ENCODE measurements around the gene KIAA0232.

KIAA0232 gene

DNA sequence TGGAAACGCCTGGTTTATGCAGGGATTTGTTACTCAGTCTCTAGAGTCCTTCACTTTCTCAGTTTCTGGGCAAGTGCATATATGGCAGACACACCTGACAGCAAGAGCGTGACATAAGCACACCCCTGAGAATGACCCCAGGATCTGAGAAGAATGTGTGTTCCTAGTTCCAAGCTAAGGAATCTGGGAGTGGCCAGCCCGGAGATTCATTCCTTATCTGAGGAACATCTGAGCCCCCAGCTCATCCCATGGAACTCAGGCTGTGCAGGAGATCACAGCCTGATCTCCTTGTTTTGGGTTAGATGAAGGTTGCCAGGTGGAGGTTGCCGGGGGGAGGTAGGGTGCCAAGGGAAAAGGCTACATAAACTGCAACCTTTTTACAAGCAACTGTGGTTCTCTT, 23.8 kb upstream of the KIAA0232 start:
- H3K4me1 ChIP-seq (ENCODE audit: low read length), result peaks cover 4% of the 10 kb centered on the region
- TF ChIP-seq EZH2phosphoT487 (IDR thresholded peaks at IDR 0.05; ENCODE audit: low read depth), result no peak
- TF ChIP-seq, protein P1, sequence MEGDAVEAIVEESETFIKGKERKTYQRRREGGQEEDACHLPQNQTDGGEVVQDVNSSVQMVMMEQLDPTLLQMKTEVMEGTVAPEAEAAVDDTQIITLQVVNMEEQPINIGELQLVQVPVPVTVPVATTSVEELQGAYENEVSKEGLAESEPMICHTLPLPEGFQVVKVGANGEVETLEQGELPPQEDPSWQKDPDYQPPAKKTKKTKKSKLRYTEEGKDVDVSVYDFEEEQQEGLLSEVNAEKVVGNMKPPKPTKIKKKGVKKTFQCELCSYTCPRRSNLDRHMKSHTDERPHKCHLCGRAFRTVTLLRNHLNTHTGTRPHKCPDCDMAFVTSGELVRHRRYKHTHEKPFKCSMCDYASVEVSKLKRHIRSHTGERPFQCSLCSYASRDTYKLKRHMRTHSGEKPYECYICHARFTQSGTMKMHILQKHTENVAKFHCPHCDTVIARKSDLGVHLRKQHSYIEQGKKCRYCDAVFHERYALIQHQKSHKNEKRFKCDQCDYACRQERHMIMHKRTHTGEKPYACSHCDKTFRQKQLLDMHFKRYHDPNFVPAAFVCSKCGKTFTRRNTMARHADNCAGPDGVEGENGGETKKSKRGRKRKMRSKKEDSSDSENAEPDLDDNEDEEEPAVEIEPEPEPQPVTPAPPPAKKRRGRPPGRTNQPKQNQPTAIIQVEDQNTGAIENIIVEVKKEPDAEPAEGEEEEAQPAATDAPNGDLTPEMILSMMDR (IDR thresholded peaks at IDR 0.05; ENCODE audit: low read depth, low read length), result no peak
- H3K27ac ChIP-seq (ENCODE audit: low read length), result no peak overlapping the region
- H3K4me3 ChIP-seq (ENCODE audit: low read length), result no peak overlapping the region
- no peak overlapping the region for H3K9ac ChIP-seq (ENCODE audit: low read length)
- no peaks in the 10 kb centered on the region for H4K20me1 ChIP-seq (ENCODE audit: insufficient read depth, low read length)
- H3K36me3 ChIP-seq (replicated peaks; ENCODE audit: low read depth, low read length), result no peaks in the 10 kb centered on the region
- H3K9me3 ChIP-seq (ENCODE audit: insufficient read depth, low read length), result no peaks in the 10 kb centered on the region
- no peak overlapping the region for H2AFZ ChIP-seq (ENCODE audit: low read depth, low read length)
- no peaks in the 10 kb centered on the region for H3K79me2 ChIP-seq (ENCODE audit: low read length)
- no peaks in the 10 kb centered on the region for H3K27me3 ChIP-seq (ENCODE audit: low read depth, low read length)
- H3K4me2 ChIP-seq (ENCODE audit: low read length), result no peak overlapping the region

DNA sequence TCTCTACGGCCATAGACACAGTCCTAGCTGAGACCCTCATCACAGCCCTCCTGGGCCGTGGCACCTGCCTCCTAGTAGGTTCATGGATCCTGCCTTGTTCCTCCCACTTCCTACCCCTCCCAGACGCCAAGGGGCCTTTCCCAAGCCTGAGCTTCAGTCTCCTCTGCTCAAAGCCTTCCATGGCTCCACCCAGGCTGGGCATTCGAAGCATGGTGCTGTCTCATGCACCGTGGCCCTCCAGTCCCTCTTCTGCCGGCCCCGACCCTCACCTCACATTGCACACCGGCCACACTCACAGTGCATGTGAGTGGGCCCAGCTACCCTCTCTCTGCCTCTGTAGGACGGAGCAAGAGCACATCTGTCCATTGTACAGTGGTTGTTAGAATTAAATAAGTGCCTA, 21.7 kb upstream of the KIAA0232 start:
- Histone ChIP-seq H3K79me2 (ENCODE audit: low read length) (no peaks in the 10 kb centered on the region), H3K27ac (ENCODE audit: low read length) (no peak overlapping the region), H3K9ac (ENCODE audit: low read length) (no peak overlapping the region), H3K4me2 (ENCODE audit: low read length) (no peak overlapping the region), H3K4me3 (ENCODE audit: low read length) (no peak overlapping the region), H3K9me3 (ENCODE audit: insufficient read depth, low read length) (no peaks in the 10 kb centered on the region), H4K20me1 (ENCODE audit: insufficient read depth, low read length) (no peaks in the 10 kb centered on the region), H2AFZ (ENCODE audit: low read depth, low read length) (no peak overlapping the region), H3K4me1 (ENCODE audit: low read length) (peaks cover 4% of the 10 kb centered on the region), H3K36me3 (replicated peaks; ENCODE audit: low read depth, low read length) (no peaks in the 10 kb centered on the region), H3K27me3 (ENCODE audit: low read depth, low read length) (peaks cover 3% of the 10 kb centered on the region; the same call in 1 of the 2 replicates)
- TF ChIP-seq, protein P1 (IDR thresholded peaks at IDR 0.05; ENCODE audit: low read depth, low read length), result no peak
- TF ChIP-seq EZH2phosphoT487 (IDR thresholded peaks at IDR 0.05; ENCODE audit: low read depth), result no peak

DNA sequence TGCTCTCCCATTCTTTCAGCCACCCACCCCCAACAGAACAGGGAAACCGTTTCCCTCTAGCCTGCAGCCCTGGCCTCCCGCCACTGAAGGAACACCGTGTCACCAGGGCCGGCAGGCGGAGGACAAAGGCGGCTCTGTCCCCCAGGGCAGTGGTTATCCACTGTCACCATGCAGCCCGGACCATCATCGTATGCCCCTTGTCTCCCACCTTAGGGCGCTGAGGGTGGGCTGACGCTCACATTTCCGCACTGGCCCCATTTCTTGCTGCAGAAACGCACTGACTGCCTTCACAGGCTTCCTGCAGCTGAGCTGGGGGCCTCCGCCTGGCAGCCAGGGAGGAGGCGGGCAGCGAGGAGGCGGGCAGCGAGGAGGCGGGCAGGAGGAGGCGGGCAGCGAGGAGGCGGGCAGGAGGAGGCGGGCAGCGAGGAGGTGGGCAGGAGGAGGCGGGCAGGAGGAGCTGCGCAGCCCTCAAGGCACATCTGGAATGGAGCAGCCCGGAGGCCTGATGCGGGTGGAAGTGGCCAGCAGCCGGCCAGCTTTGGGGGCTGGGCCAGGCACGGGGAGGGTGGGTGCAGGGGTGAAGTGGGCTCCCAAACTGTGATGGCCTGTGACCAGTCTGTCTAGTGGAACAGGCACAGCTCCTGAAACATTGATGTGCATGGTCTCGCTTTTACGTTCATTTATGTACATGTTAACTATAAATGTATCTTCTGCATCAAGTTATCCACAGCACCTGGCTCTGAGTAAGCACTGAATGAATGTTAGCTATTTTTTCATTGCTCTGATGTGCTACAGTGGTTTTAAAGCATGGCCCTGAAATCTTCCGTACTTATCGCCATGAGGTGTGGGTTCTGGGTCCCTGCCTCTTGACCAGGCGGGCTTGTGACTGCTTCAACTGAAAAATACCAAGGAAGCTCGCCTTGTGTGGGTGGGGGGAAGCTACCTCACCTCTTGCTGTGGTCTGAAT, 20.6 kb upstream of the KIAA0232 start:
- no peak overlapping the region for H3K4me3 ChIP-seq (ENCODE audit: low read length)
- H3K27me3 ChIP-seq (ENCODE audit: low read depth, low read length), result peaks cover 10% of the 10 kb centered on the region
- no peak for TF ChIP-seq EZH2phosphoT487 (IDR thresholded peaks at IDR 0.05; ENCODE audit: low read depth)
- H3K9me3 ChIP-seq (ENCODE audit: insufficient read depth, low read length), result no peaks in the 10 kb centered on the region
- H3K4me2 ChIP-seq (ENCODE audit: low read length), result no peak overlapping the region
- peaks cover 4% of the 10 kb centered on the region for H3K4me1 ChIP-seq (ENCODE audit: low read length)
- H3K36me3 ChIP-seq (replicated peaks; ENCODE audit: low read depth, low read length), result no peaks in the 10 kb centered on the region
- H3K9ac ChIP-seq (ENCODE audit: low read length), result no peak overlapping the region
- no peaks in the 10 kb centered on the region for H4K20me1 ChIP-seq (ENCODE audit: insufficient read depth, low read length)
- H3K27ac ChIP-seq (ENCODE audit: low read length), result no peak overlapping the region
- H3K79me2 ChIP-seq (ENCODE audit: low read length), result no peaks in the 10 kb centered on the region
- no peak overlapping the region for H2AFZ ChIP-seq (ENCODE audit: low read depth, low read length)

DNA sequence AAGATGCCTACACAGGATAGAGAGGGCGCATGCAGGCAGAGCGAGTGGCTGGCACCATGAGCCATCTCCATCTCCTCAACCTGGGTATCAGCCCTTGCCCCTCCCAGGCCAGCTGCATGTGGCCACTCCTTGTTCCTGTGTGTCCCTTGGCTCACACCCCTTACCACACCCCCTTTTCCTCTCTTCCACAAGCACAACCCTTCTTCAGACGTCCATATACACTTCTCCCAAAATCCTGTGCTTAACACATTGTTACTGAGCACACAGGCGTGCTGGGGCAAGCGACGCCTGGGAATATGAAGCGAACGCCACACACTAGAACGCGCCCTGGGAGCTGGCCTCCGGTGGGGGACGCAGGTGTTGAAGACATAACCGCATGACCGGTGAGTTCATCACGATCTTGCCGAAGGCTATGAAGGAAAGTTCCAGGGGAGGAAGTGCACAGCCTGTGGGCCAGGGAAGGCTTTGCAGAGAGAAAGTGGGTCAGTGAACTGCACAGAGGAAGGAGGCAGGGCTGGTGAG, 19.1 kb upstream of the KIAA0232 start:
- no peak overlapping the region for H3K4me3 ChIP-seq (ENCODE audit: low read length)

More for the DNA sequence above, 19.1 kb upstream of the KIAA0232 start:
- Histone ChIP-seq H3K36me3 (replicated peaks; ENCODE audit: low read depth, low read length) (no peaks in the 10 kb centered on the region), H2AFZ (ENCODE audit: low read depth, low read length) (no peak overlapping the region), H3K9ac (ENCODE audit: low read length) (no peak overlapping the region), H3K27ac (ENCODE audit: low read length) (no peak overlapping the region), H3K4me1 (ENCODE audit: low read length) (peaks cover 14% of the 10 kb centered on the region), H3K79me2 (ENCODE audit: low read length) (no peaks in the 10 kb centered on the region), H3K4me2 (ENCODE audit: low read length) (no peak overlapping the region), H3K27me3 (ENCODE audit: low read depth, low read length) (peaks cover 10% of the 10 kb centered on the region), H3K9me3 (ENCODE audit: insufficient read depth, low read length) (no peaks in the 10 kb centered on the region), H4K20me1 (ENCODE audit: insufficient read depth, low read length) (no peaks in the 10 kb centered on the region)
- TF ChIP-seq EZH2phosphoT487 (IDR thresholded peaks at IDR 0.05; ENCODE audit: low read depth), result no peak
- TF ChIP-seq, protein P1 (IDR thresholded peaks at IDR 0.05; ENCODE audit: low read depth, low read length), result no peak

Data from OCI-LY3 (cell line).